ENCODE data around the gene PGS1.

DNA sequence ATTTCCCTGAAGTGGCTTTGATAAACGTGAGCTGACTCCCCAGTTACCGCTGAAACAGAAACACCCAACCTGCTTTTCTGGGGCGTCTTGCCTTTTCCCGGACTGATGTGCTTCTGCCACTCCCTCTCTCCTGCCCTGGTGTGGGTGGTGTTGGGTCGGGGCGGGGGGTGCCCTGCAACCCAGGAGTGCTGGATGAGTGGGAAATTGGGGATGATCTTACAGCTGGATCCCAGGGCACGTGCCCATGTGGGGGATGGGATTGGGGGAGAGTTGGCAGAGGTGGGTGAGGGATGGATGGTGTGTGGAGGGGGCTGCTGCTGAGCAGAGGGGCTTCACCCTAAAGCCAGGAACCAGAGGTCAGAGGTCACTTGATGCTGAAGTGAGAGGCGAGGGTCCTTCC, 28.5 kb downstream of the PGS1 start:
- TF ChIP-seq, protein P1, sequence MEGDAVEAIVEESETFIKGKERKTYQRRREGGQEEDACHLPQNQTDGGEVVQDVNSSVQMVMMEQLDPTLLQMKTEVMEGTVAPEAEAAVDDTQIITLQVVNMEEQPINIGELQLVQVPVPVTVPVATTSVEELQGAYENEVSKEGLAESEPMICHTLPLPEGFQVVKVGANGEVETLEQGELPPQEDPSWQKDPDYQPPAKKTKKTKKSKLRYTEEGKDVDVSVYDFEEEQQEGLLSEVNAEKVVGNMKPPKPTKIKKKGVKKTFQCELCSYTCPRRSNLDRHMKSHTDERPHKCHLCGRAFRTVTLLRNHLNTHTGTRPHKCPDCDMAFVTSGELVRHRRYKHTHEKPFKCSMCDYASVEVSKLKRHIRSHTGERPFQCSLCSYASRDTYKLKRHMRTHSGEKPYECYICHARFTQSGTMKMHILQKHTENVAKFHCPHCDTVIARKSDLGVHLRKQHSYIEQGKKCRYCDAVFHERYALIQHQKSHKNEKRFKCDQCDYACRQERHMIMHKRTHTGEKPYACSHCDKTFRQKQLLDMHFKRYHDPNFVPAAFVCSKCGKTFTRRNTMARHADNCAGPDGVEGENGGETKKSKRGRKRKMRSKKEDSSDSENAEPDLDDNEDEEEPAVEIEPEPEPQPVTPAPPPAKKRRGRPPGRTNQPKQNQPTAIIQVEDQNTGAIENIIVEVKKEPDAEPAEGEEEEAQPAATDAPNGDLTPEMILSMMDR (IDR thresholded peaks at IDR 0.05): no peak
- no peak for TF ChIP-seq POLR2A (IDR thresholded peaks at IDR 0.05)

Data from tibial nerve (tissue), 3 donors.